VCaP (cell line): ENCODE data around the gene MRAS.

Source experiments
- H3K27ac ChIP-seq: fragments of 450-650 bp; 2 replicates; pipeline ENCODE4 v1.5.1; 2017
- CTCF ChIP-seq: fragments of 450-650 bp; conservative IDR thresholded peaks from 2 replicates; pipeline ENCODE4 v1.5.1; 2017; ENCODE audit warnings: mild to moderate bottlenecking, moderate library complexity

The MRAS gene

GRCh38 chr3:138317687-138318086 lies 30.7 kb upstream of the MRAS start:
- H3K27ac ChIP-seq, result no peak overlapping the region
- no peak for TF ChIP-seq CTCF

GRCh38 chr3:138323971-138324370 lies 24.4 kb upstream of the MRAS start:
- H3K27ac ChIP-seq, result no peak overlapping the region
- TF ChIP-seq CTCF, result no peak

- H3K27ac ChIP-seq, result no peak overlapping the region
- TF ChIP-seq CTCF, result no peak
Observed at GRCh38 chr3:138325990-138326389, 22.4 kb upstream of the MRAS start.

- TF ChIP-seq CTCF, result no peak
- H3K27ac ChIP-seq, result no peak overlapping the region
Observed at GRCh38 chr3:138326866-138327595, 21.3 kb upstream of the MRAS start.

- TF ChIP-seq CTCF, result no peak
- no peak overlapping the region for H3K27ac ChIP-seq
Observed at GRCh38 chr3:138327831-138328230, 20.5 kb upstream of the MRAS start.

- TF ChIP-seq CTCF, result no peak
- H3K27ac ChIP-seq, result no peak overlapping the region
Observed at GRCh38 chr3:138328341-138328740, 20.0 kb upstream of the MRAS start.

DNA sequence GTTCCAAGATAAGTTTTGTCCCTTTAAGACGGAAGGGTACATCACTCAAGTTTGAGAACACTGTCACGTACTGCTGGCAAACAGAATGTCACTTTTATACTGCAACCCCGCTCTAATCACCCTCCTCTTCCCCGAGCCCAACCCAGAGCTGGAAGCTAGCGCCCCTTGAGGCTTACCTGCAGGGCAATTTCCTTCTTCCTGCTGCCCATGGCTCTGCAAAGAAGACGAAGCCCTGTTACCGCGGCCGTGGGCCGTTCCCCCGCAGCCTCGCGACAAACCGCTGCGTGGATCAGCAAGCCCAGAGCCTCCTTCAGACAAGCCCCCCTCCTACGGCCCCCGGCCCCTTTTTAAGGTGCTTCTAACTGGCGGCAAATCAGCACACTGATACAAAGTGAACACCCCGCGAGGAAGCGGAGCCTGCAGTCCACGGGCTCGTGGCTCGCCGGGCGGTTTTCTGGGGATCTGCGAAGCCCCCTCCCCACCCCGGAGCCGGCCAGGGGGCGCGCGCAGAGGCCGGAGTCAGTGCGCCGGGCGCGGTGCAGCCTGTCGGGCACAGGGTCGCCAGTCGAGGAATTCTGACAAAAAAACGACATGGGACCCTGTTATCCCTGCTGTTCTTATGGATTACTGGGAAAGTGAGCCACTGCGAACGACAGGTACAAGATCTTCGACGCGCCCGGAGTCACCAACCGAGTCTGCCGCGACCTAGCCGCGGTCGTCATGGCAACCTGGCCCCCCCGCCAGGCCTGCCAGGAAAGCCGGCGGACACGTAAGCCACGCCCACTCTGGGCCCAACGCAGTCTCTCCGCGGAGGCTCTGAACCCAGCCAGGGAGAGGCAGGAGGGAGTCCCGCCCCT lies 19.0 kb upstream of the MRAS start, which contains the start of gene NME9:
Gene NME9, minus strand, starts transcription at position 725 of the 857 bp plus-strand sequence. Its CDS starts 516 bp downstream, at position 209.
- peak; percentile 85 for TF ChIP-seq CTCF
- H3K27ac ChIP-seq, result peak within 1 kb of the TSS; percentile 75
